NCI-H2081 (cell line): Measurements from ENCODE around the gene PDE4D.
"Not testable (repeated sequence)": the region's sequence is repeated elsewhere in the genome, so short reads cannot be mapped to it uniquely, and the experiment has no call there.

ENCODE experiments used
- DNase-seq, 2 experiments: peaks; one replicate each; lab custom pipeline; 2025; lab: John Stamatoyannopoulos, UW

The PDE4D gene

GRCh38 chr5:59607138-59607765, 286.3 kb downstream of the PDE4D start:
- peak in 1 of 2 experiments; percentile 23 for DNase-seq

- DNase-seq: no peak
These were observed 287.6 kb downstream of the PDE4D start for GRCh38 chr5:59605915-59606314.

DNA sequence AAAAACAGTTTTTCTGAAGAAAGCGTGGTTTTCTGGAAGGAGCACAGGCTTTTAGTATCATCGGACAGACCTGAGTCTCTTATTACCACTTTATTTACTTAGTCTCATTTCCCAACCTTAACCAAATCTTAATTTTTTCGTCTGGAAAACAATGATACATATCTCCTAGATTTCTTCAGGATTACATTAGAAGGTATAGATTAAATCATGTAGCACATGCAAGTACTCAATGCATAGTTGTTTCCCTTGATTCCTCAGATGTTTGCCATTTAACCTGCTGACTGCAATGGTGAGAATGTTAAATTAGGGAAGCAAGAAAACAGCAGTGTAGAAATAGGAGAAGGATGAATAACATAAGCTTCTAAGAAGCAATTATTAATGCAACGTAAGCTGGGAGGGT, 289.4 kb downstream of the PDE4D start:
- no peak for DNase-seq

DNA sequence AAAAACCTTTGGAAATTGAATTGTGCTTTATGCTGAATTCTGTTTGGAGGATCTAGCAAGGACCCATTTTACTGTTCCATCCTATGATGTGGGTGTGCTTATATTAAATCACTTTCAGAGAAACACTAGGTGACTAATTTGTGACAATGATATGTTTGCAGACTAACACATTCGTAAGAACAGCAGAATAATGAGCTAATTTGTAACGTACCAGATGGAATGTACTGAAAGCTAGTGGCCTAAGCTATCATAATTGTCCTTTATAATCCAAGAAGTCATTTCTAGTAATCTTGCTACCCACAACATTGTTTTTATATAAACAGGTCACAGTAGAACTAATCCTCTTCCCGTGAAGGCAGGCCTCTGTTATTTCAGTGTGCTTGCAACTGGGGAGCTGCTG, 292.5 kb downstream of the PDE4D start:
- no peak for DNase-seq

DNA sequence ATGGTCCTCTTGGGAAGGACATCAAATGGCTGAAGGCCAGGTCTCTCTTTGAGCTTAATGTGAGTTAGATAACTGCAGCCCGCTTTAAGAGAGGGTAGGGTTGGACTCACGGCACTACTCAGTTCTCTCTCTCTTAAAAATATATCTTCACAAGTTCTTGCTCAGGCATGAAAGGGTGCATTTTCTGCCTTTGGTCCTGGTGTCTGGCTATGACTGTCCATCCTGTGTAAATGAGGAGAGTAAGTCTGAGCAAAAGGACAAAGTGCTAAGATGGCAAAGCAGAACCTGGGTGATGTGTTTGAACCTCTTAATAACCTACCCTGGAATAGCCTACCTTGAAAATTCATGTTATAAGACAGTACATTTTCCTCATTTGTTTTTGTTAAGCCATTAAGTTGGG, 293.4 kb downstream of the PDE4D start:
- no peak for DNase-seq

GRCh38 chr5:59599729-59600128, 293.8 kb downstream of the PDE4D start:
- no peak for DNase-seq

DNA sequence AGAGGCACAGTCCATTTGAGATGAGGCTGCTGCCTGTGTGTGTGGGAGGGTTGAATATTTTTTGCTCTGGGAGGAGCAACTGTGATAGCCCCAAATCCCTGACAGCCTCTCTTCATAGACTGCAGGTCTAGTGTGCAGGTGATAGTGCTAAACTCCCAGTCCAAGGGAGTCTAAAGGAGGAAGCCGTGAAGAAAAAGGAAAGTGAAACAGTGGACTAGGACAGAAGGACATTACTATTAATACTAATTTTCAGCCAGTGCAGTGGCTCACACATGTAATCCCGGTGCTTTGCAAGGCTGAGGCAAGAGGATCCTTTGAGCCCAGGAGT, 295.0 kb downstream of the PDE4D start:
- DNase-seq: peak in 1 of 2 experiments; percentile 50

- DNase-seq: peak in 1 of 2 experiments; percentile 50
These were observed 295.6 kb downstream of the PDE4D start for GRCh38 chr5:59597690-59598546.

- DNase-seq: no peak
These were observed 296.8 kb downstream of the PDE4D start for GRCh38 chr5:59596586-59597350.

DNA sequence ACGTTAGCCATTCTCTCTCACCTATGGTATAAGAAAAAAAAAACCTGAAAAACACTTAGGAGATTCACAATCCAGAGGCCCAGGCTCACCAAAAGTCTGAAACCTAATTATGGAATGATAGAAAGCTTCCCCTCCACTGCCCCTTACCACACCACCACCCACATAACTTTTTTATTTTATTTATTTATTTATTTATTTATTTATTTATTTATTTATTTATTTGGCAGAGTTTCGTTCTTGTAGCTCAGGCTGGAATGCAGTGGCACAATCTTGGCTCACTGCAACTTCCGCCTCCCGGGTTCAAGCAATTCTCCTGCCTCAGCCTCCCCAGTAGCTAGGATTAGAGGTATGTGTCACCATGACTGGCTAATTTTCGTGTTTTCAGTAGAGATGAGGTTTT, 299.4 kb downstream of the PDE4D start:
- DNase-seq: not testable (repeated sequence)

DNA sequence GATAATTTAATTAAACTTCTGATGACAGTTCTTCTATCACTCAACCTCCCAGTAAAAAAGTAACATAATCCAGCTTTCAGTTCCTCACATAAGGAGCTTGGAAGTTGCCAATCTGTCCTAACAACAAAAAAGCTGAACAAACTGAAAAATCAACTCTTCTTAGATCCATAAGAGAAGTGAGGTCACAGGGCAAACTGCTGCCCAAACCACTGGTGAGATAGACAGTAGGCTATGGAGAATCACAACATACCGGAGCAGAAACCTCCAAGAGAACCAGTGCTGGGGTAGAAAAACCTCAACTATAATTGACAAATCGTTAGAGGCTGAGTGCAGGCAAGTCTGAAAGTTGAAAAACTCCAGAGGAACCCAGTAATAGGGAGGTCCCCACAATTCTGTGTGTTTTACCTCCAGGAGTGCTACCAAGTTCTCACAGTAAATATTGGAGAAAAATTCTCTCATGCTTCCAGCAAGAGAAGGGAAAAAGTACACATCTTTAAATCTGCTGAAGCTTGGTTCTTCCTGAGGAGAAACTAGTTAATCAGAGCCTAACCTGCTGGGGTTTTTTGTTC, 300.0 kb downstream of the PDE4D start:
- DNase-seq: no peak

- no peak for DNase-seq
These were observed 301.4 kb downstream of the PDE4D start for GRCh38 chr5:59592101-59592500.

- DNase-seq: no peak
These were observed 302.4 kb downstream of the PDE4D start for GRCh38 chr5:59591162-59591561.

DNA sequence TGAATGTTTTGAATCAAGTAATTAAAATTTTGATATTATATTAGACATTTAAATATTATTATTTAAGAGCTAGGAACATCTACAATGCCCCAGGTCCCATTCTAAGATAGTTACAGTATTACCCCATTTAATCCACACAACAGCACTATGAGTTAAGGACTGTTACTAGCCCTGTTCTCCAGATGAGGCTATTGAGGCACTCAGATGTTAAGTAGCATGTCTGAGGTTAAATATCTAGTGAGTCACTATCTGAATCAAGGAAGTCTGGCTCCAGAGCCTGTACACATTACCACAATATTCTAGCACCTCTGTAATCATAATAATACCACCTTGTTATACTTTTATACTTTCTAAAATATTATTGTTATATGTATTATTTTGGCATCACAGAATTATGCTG, 304.6 kb downstream of the PDE4D start:
- DNase-seq: no peak

DNA sequence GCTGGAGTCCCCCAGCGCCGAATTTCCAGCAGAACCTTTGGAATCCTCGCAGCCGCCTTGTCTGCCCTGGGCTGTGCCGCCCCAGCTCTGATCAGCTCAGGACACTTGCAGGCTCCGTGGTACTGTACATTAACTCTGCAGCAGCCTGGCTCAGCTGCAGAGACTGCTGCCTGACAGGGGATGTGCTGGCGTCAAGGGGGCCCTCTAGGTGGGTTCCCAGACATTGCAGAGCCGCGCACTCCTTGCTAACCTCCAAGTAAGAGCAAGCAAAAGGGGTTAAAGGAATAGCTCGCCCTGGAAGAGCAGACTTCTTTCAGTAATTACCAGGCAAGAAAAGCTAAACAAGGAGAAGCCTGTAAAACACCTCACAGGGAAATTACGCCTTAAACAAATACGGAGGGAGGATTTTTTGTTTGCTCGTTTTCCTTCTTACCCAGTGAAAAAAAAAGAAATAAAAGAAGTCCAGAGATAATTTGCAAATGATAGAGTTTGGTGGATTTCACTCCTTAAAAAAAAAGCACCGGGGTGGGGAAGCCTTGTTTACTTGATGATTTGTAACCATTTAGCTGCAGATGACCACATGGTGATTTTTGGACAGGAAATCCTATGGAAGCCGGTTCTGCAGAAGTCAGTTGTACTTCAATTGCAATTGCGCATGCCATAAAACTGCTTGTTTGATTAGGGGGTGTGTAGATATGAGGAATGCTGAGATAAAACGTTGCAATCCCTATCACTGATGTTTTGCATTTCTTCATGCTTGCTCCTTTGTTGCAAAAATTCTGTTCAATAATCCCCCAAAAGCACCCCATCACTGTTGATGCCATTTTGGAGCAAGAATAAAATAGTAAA, 305.8 kb downstream of the PDE4D start:
- peak; percentile 60 to 89 for DNase-seq

DNA sequence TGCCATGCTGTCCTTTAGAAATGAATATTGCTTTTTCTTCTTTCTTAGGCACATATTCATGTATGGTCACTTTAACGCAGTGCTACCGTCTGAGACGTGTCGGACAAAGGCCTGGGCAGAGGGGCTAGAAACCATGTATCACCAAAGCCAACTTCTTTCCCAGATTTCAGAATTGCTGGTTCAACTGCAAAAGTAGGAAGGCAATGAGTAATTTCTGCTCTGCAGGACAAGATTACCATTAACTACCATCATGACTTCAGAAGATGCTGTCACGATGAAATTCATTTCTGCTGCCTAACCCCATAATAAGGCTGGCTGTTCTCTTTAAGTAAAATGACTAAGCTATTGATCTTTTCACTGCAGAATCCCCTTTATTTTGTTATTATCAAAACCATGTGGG, 306.7 kb downstream of the PDE4D start:
- DNase-seq: peak in 1 of 2 experiments; percentile 9

GRCh38 chr5:59584858-59585846, 308.4 kb downstream of the PDE4D start:
- DNase-seq: peak in 1 of 2 experiments; percentile 40

DNA sequence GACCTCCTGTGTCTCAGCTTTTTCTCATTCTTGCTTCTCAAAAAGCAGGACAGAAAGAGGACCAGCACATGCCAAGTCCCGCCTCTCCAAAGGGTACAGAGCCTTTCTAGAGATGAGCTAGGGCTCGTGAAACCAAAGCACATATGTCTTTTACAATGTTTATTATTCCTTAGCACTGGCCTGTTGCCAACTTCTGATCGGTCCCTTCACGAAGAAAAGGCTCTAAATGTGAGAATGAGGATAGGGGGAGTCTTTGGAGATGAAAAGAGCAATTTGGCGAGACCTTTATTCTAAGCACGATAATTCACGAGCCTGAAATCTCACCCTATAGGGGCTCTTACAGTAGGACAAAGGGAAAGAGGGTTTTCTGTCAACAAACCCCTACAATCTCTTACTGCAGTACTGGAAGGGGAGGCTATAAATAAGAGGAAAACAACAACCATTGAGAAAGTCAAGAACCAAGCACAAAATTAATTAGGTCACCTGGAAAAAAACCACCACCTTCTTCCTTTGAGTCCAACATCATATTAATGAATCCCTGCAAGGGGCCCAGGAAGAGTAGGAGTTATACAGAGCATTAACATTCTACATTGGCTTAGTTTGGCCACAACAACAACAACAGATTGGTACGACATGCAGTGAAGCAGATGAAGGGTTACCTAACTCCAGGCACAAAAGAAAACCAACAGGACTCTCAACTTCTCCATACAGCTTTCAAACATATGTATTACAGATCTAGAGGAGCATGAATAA, 309.5 kb downstream of the PDE4D start:
- DNase-seq: peak; percentile 51 to 76

DNA sequence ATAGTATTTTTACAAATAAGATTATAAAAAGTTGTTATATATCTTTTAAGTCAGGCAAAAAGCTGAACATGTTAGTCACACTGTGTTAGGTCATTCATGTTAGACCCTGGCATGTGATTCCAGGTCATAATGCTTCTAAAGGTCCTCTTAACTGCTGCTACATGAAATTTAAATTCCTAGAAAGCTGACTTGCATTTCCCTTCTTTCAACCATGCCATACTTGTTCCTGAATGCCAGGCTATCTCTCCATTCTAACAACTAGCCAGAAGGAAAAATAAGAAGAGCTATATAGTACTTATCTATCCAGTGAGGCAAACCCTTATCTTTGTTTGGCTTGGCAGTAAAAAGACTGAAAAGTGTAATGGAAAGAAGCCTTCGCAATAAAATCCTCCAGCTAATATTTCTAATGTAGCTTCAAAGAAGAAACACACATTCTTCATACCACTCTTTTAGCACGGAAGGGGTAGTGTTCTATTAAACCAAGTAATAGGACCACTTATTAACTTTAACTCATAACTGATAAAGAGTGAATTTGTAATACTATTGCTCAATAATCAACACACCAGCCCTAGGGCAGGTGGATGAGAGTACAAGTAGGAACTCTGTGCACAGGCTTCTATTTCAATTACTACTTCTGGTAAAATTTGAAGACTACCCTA, 310.2 kb downstream of the PDE4D start:
- DNase-seq: no peak
